Measurements from ENCODE around the gene BCR. TPM values are rescaled to one million over a fixed set of nuclear protein-coding genes. Genes with fewer than 3 reads are reported as not detected.
A peak's percentile ranks its signal among the peaks of the same experiment; 100 is the strongest.

BCR gene
- total RNA-seq, 1 donor from 2014 or later = 92.6 TPM

GRCh38 chr22:23227380-23227779 is 47.1 kb downstream of the BCR start:
- peaks cover 5% of the 10 kb centered on the region for H3K27me3 Mint-ChIP-seq (ENCODE audit: unreplicated experiment)
- H3K4me1 Mint-ChIP-seq (ENCODE audit: unreplicated experiment) = peaks cover 62% of the 10 kb centered on the region
- no peaks in the 10 kb centered on the region for H3K9me3 Mint-ChIP-seq (ENCODE audit: unreplicated experiment)
- H3K36me3 Mint-ChIP-seq (ENCODE audit: low read depth, unreplicated experiment) = peaks cover 19% of the 10 kb centered on the region
- no peak overlapping the region for H3K4me3 Mint-ChIP-seq (ENCODE audit: unreplicated experiment)
- H3K27ac Mint-ChIP-seq (ENCODE audit: unreplicated experiment) = no peak overlapping the region
- TF ChIP-seq CTCF (IDR thresholded peaks at IDR 0.05; ENCODE audit: unreplicated experiment) = no peak
- no peak for DNase-seq (ENCODE audit: low spot score)

GRCh38 chr22:23228503-23228902 is 48.2 kb downstream of the BCR start:
- Mint-ChIP-seq H3K27ac (ENCODE audit: unreplicated experiment) (no peak overlapping the region), H3K4me1 (ENCODE audit: unreplicated experiment) (peaks cover 55% of the 10 kb centered on the region), H3K9me3 (ENCODE audit: unreplicated experiment) (no peaks in the 10 kb centered on the region), H3K27me3 (ENCODE audit: unreplicated experiment) (peaks cover 2% of the 10 kb centered on the region), H3K4me3 (ENCODE audit: unreplicated experiment) (no peak overlapping the region), H3K36me3 (ENCODE audit: low read depth, unreplicated experiment) (peaks cover 18% of the 10 kb centered on the region)
- no peak for DNase-seq (ENCODE audit: low spot score)
- TF ChIP-seq CTCF (IDR thresholded peaks at IDR 0.05; ENCODE audit: unreplicated experiment) = no peak

- Mint-ChIP-seq H3K27ac (ENCODE audit: unreplicated experiment) (no peak overlapping the region), H3K4me3 (ENCODE audit: unreplicated experiment) (no peak overlapping the region), H3K27me3 (ENCODE audit: unreplicated experiment) (peaks cover 3% of the 10 kb centered on the region), H3K4me1 (ENCODE audit: unreplicated experiment) (peaks cover 49% of the 10 kb centered on the region), H3K9me3 (ENCODE audit: unreplicated experiment) (no peaks in the 10 kb centered on the region), H3K36me3 (ENCODE audit: low read depth, unreplicated experiment) (peaks cover 18% of the 10 kb centered on the region)
- TF ChIP-seq CTCF (IDR thresholded peaks at IDR 0.05; ENCODE audit: unreplicated experiment) = no peak
- DNase-seq (ENCODE audit: low spot score) = no peak
Measured at GRCh38 chr22:23229646-23230045, 49.3 kb downstream of the BCR start.

- H3K9me3 Mint-ChIP-seq (ENCODE audit: unreplicated experiment) = no peaks in the 10 kb centered on the region
- peaks cover 22% of the 10 kb centered on the region for H3K36me3 Mint-ChIP-seq (ENCODE audit: low read depth, unreplicated experiment)
- peak overlapping the region; percentile 5 for H3K27ac Mint-ChIP-seq (ENCODE audit: unreplicated experiment)
- no peak overlapping the region for H3K4me3 Mint-ChIP-seq (ENCODE audit: unreplicated experiment)
- no peak for TF ChIP-seq CTCF (IDR thresholded peaks at IDR 0.05; ENCODE audit: unreplicated experiment)
- H3K27me3 Mint-ChIP-seq (ENCODE audit: unreplicated experiment) = peaks cover 7% of the 10 kb centered on the region
- no peak for DNase-seq (ENCODE audit: low spot score)
- H3K4me1 Mint-ChIP-seq (ENCODE audit: unreplicated experiment) = peaks cover 43% of the 10 kb centered on the region
Measured at GRCh38 chr22:23230348-23231068, 50.2 kb downstream of the BCR start.

- no peak overlapping the region for H3K27ac Mint-ChIP-seq (ENCODE audit: unreplicated experiment)
- DNase-seq (ENCODE audit: low spot score) = no peak
- no peak for TF ChIP-seq CTCF (IDR thresholded peaks at IDR 0.05; ENCODE audit: unreplicated experiment)
- peaks cover 22% of the 10 kb centered on the region for H3K36me3 Mint-ChIP-seq (ENCODE audit: low read depth, unreplicated experiment)
- H3K9me3 Mint-ChIP-seq (ENCODE audit: unreplicated experiment) = no peaks in the 10 kb centered on the region
- peaks cover 32% of the 10 kb centered on the region for H3K4me1 Mint-ChIP-seq (ENCODE audit: unreplicated experiment)
- peaks cover 7% of the 10 kb centered on the region for H3K27me3 Mint-ChIP-seq (ENCODE audit: unreplicated experiment)
- H3K4me3 Mint-ChIP-seq (ENCODE audit: unreplicated experiment) = no peak overlapping the region
Measured at GRCh38 chr22:23231471-23232093, 51.3 kb downstream of the BCR start.

Measured in endothelial cell (in vitro differentiated cells).